ENCODE results near the gene COG1.

The COG1 gene

GRCh38 chr17:73199751-73200317 is 7.0 kb downstream of the COG1 start:
- DNase-seq (ENCODE audit: low spot score): no peak

GRCh38 chr17:73200476-73200875 is 7.6 kb downstream of the COG1 start:
- DNase-seq (ENCODE audit: low spot score): no peak

- DNase-seq (ENCODE audit: low spot score): no peak
These were observed 8.6 kb downstream of the COG1 start for GRCh38 chr17:73201215-73202069.

GRCh38 chr17:73203135-73203787 is 10.4 kb downstream of the COG1 start:
- DNase-seq (ENCODE audit: low spot score): no peak

- no peak for DNase-seq (ENCODE audit: low spot score)
These were observed 11.1 kb downstream of the COG1 start for GRCh38 chr17:73203788-73204479.

- no peak for DNase-seq (ENCODE audit: low spot score)
These were observed 12.7 kb downstream of the COG1 start for GRCh38 chr17:73205459-73205961.

GRCh38 chr17:73208139-73208827 is 15.4 kb downstream of the COG1 start:
- DNase-seq (ENCODE audit: low spot score): no peak

- DNase-seq (ENCODE audit: low spot score): no peak
These were observed 16.6 kb downstream of the COG1 start for GRCh38 chr17:73209436-73209835.

- no peak for DNase-seq (ENCODE audit: low spot score)
These were observed 17.3 kb downstream of the COG1 start for GRCh38 chr17:73210002-73210678.

- no peak for DNase-seq (ENCODE audit: low spot score)
These were observed 18.9 kb downstream of the COG1 start for GRCh38 chr17:73211745-73212144.

GRCh38 chr17:73214008-73214407 is 21.2 kb downstream of the COG1 start:
- DNase-seq (ENCODE audit: low spot score): no peak

- no peak for DNase-seq (ENCODE audit: low spot score)
These were observed 22.0 kb downstream of the COG1 start for GRCh38 chr17:73214851-73215250.

- DNase-seq (ENCODE audit: low spot score): no peak
These were observed 22.6 kb downstream of the COG1 start for GRCh38 chr17:73215447-73215846.

- no peak for DNase-seq (ENCODE audit: low spot score)
These were observed 30.9 kb downstream of the COG1 start for GRCh38 chr17:73223626-73224230.

GRCh38 chr17:73224237-73224636 is 31.4 kb downstream of the COG1 start:
- no peak for DNase-seq (ENCODE audit: low spot score)

GRCh38 chr17:73224663-73225305 is 31.9 kb downstream of the COG1 start:
- no peak for DNase-seq (ENCODE audit: low spot score)

- no peak for DNase-seq (ENCODE audit: low spot score)
These were observed 33.8 kb downstream of the COG1 start for GRCh38 chr17:73226556-73227172.

- no peak for DNase-seq (ENCODE audit: low spot score)
These were observed 34.5 kb downstream of the COG1 start for GRCh38 chr17:73227379-73227778.

GRCh38 chr17:73227944-73228343 is 35.1 kb downstream of the COG1 start:
- DNase-seq (ENCODE audit: low spot score): no peak

GRCh38 chr17:73228748-73229236 is 35.9 kb downstream of the COG1 start:
- DNase-seq (ENCODE audit: low spot score): peak; percentile 29

Data from putamen (tissue), 1 donor.